ENCODE measurements around the gene MGP.
A peak's percentile ranks its signal among the peaks of the same experiment; 100 is the strongest.

The MGP gene

DNA sequence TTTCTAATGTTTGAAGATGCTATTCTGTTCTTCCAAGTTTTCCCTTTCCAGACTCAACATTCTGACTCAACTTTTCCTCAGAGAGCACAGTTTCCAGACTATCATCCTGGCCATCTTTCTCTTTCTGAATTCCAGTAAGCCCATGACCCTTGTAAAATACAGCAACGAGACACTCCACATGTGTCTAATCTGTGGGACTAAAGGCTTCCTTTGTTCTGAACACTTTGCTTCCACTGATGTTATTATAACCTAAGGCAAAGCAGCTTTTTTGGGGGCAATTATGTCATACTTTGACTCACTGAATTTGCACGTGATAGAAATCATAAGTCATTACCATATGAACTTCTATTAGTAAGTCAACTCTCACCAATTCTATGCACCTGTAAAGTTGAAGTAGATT lies 36.0 kb downstream of the MGP start:
- Histone ChIP-seq H3K4me1 (ENCODE audit: control insufficient read depth, insufficient read depth, low read length) (peaks cover 5% of the 10 kb centered on the region; the same call in 1 of the 2 replicates), H3K9me3 (ENCODE audit: control insufficient read depth, insufficient read depth, low read depth, low read length) (no peaks in the 10 kb centered on the region), H3K27ac (ENCODE audit: extremely low read depth, low read depth, low read length) (no peak overlapping the region; the same call in 1 of the 2 replicates), H3K36me3 (ENCODE audit: control insufficient read depth in 2 of 2, insufficient read depth in 1 of 2, low read length in 2 of 2) (no peaks in the 10 kb centered on the region), H3K4me3 (ENCODE audit: low read depth, low read length) (no peak overlapping the region)
- ChIA-PET POLR2A (no interaction called here), CTCF (interaction anchor here (1.0 kb wide), 1 partner anchor 146 kb away, joined by 10 read pairs; no protein-coding TSS in a partner anchor)
- TF ChIP-seq ZNF624 (tag by site-specific recombination; IDR thresholded peaks at IDR 0.05) (no peak), ZNF114 (tag by site-specific recombination; IDR thresholded peaks at IDR 0.05) (no peak), ZBTB48 (tag by site-specific recombination; IDR thresholded peaks at IDR 0.05) (no peak), ZNF138 (tag by site-specific recombination; IDR thresholded peaks at IDR 0.05; ENCODE audit: borderline replicate concordance) (no peak), ZNF174 (tag by site-specific recombination; IDR thresholded peaks at IDR 0.05) (no peak), ZNF214 (tag by site-specific recombination; IDR thresholded peaks at IDR 0.05; ENCODE audit: borderline replicate concordance) (no peak), ZNF747 (tag by site-specific recombination; IDR thresholded peaks at IDR 0.05) (no peak), ZNF366 (tag by site-specific recombination; conservative IDR thresholded peaks at IDR 0.05) (0 out of 2 replicates have a peak, but pooled peaks have one; percentile 22), FEZF1 (tag by site-specific recombination; IDR thresholded peaks at IDR 0.05) (no peak), ZNF792 (tag by site-specific recombination; IDR thresholded peaks at IDR 0.05) (no peak), ZNF843 (tag by site-specific recombination; IDR thresholded peaks at IDR 0.05) (0 out of 2 replicates have a peak, but pooled peaks have one; percentile 28), ZNF10 (tag by site-specific recombination; IDR thresholded peaks at IDR 0.05) (peak; percentile 31; the same call in 1 of the 2 replicates), SCRT1 (tag by site-specific recombination; IDR thresholded peaks at IDR 0.05; ENCODE audit: borderline replicate concordance) (no peak), SP7 (tag by site-specific recombination; IDR thresholded peaks at IDR 0.05) (no peak), HOXD13 (CRISPR knock-in tag; IDR thresholded peaks at IDR 0.05; ENCODE audit: borderline replicate concordance) (peak; percentile 44; the same call in 1 of the 2 replicates), ZNF621 (tag by site-specific recombination; IDR thresholded peaks at IDR 0.05) (no peak), ZNF510 (tag by site-specific recombination; IDR thresholded peaks at IDR 0.05; ENCODE audit: insufficient replicate concordance) (no peak), ZXDB (tag by site-specific recombination; IDR thresholded peaks at IDR 0.05) (no peak), SCRT2 (tag by site-specific recombination; IDR thresholded peaks at IDR 0.05) (0 out of 2 replicates have a peak, but pooled peaks have one; percentile 11), ZNF155 (tag by site-specific recombination; IDR thresholded peaks at IDR 0.05) (no peak), ZSCAN16 (tag by site-specific recombination; IDR thresholded peaks at IDR 0.05) (no peak)
- TF ChIP-seq, protein P1, sequence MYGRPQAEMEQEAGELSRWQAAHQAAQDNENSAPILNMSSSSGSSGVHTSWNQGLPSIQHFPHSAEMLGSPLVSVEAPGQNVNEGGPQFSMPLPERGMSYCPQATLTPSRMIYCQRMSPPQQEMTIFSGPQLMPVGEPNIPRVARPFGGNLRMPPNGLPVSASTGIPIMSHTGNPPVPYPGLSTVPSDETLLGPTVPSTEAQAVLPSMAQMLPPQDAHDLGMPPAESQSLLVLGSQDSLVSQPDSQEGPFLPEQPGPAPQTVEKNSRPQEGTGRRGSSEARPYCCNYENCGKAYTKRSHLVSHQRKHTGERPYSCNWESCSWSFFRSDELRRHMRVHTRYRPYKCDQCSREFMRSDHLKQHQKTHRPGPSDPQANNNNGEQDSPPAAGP (tag by site-specific recombination; IDR thresholded peaks at IDR 0.05) = no peak
- TF ChIP-seq, protein P2, sequence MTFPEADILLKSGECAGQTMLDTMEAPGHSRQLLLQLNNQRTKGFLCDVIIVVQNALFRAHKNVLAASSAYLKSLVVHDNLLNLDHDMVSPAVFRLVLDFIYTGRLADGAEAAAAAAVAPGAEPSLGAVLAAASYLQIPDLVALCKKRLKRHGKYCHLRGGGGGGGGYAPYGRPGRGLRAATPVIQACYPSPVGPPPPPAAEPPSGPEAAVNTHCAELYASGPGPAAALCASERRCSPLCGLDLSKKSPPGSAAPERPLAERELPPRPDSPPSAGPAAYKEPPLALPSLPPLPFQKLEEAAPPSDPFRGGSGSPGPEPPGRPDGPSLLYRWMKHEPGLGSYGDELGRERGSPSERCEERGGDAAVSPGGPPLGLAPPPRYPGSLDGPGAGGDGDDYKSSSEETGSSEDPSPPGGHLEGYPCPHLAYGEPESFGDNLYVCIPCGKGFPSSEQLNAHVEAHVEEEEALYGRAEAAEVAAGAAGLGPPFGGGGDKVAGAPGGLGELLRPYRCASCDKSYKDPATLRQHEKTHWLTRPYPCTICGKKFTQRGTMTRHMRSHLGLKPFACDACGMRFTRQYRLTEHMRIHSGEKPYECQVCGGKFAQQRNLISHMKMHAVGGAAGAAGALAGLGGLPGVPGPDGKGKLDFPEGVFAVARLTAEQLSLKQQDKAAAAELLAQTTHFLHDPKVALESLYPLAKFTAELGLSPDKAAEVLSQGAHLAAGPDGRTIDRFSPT (tag by site-specific recombination; IDR thresholded peaks at IDR 0.05) = peak; percentile 65
- TF ChIP-seq, protein P3, sequence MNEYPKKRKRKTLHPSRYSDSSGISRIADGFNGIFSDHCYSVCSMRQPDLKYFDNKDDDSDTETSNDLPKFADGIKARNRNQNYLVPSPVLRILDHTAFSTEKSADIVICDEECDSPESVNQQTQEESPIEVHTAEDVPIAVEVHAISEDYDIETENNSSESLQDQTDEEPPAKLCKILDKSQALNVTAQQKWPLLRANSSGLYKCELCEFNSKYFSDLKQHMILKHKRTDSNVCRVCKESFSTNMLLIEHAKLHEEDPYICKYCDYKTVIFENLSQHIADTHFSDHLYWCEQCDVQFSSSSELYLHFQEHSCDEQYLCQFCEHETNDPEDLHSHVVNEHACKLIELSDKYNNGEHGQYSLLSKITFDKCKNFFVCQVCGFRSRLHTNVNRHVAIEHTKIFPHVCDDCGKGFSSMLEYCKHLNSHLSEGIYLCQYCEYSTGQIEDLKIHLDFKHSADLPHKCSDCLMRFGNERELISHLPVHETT (tag by site-specific recombination; IDR thresholded peaks at IDR 0.05) = no peak
- TF ChIP-seq, protein P4, sequence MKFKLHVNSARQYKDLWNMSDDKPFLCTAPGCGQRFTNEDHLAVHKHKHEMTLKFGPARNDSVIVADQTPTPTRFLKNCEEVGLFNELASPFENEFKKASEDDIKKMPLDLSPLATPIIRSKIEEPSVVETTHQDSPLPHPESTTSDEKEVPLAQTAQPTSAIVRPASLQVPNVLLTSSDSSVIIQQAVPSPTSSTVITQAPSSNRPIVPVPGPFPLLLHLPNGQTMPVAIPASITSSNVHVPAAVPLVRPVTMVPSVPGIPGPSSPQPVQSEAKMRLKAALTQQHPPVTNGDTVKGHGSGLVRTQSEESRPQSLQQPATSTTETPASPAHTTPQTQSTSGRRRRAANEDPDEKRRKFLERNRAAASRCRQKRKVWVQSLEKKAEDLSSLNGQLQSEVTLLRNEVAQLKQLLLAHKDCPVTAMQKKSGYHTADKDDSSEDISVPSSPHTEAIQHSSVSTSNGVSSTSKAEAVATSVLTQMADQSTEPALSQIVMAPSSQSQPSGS (tag by site-specific recombination; IDR thresholded peaks at IDR 0.05; ENCODE audit: low read depth) = 0 out of 2 replicates have a peak, but pooled peaks have one; percentile 9
